Measurements from ENCODE around the gene RPS8. TPM values are rescaled to one million over a fixed set of nuclear protein-coding genes. Genes with fewer than 3 reads are reported as not detected.

RPS8 gene
- 4,158 and 4,170 TPM in 2 replicates for polyA plus RNA-seq (2013)

- Histone ChIP-seq H2AK5ac (ENCODE audit: low read length) (peak within 1 kb of the TSS; percentile 80), H2AFZ (ENCODE audit: insufficient read depth, low read length, poor library complexity) (peak within 1 kb of the TSS; percentile 92), H3K9me3 (ENCODE audit: insufficient read depth, low read depth, low read length) (peaks cover 1% of the 10 kb centered on the region), H3K14ac (ENCODE audit: low read length) (peak within 1 kb of the TSS; percentile 94), H3K4ac (ENCODE audit: low read depth, low read length) (peak within 1 kb of the TSS; percentile 93), H4K8ac (ENCODE audit: low read depth, low read length) (peak within 1 kb of the TSS; percentile 96), H3K4me1 (ENCODE audit: control insufficient read depth in 1 of 2, insufficient read depth in 2 of 2, low read length in 2 of 2) (peaks cover 7 to 12% of the 10 kb centered on the region in 2 experiments), H3K4me2 (ENCODE audit: low read length) (peak within 1 kb of the TSS; percentile 85), H3K79me1 (ENCODE audit: low read length) (peaks cover 16% of the 10 kb centered on the region), H3K79me2 (ENCODE audit: control insufficient read depth, insufficient read depth, low read length, poor library complexity) (peaks cover 19% of the 10 kb centered on the region), H4K91ac (ENCODE audit: low read depth, low read length) (peak within 1 kb of the TSS; percentile 92), H3K27ac (ENCODE audit: low read depth, low read length) (peak within 1 kb of the TSS; percentile 80), H2BK5ac (ENCODE audit: low read depth, low read length, poor library complexity) (peak within 1 kb of the TSS; percentile 88), H3K23ac (ENCODE audit: low read length) (no peak within 1 kb of the TSS), H3K18ac (ENCODE audit: low read length) (peak within 1 kb of the TSS; percentile 63), H2BK120ac (ENCODE audit: insufficient read depth, low read length, poor library complexity) (peak within 1 kb of the TSS; percentile 80), H3K4me3 (ENCODE audit: low read depth, low read length) (peak within 1 kb of the TSS; percentile 94), H3K27me3 (ENCODE audit: insufficient read depth, low read length) (no peaks in the 10 kb centered on the region), H3K36me3 (ENCODE audit: control insufficient read depth in 1 of 2, insufficient read depth in 2 of 2, low read length in 2 of 2) (peaks cover 32 to 37% of the 10 kb centered on the region in 2 experiments), H2BK12ac (ENCODE audit: low read length) (no peak within 1 kb of the TSS), H4K12ac (ENCODE audit: low read depth, low read length) (peak within 1 kb of the TSS; percentile 97), H3K9ac (ENCODE audit: low read length) (peak within 1 kb of the TSS; percentile 89)
- peak; percentile 95 to 97 for DNase-seq
- 100% methylated on average over 1 of the region's 65 CpGs for WGBS (ENCODE audit: extremely low coverage, insufficient coverage, insufficient read length)
Observed at GRCh38 chr1:44775078-44775929, at the start of gene RPS8. Gene RPS8 (plus strand): TSS chr1:44775540. CDS start chr1:44775597, 57 bp downstream.

GRCh38 chr1:44730741-44731512 lies 44.4 kb upstream of the RPS8 start, which contains the start of gene RNU5D-1:
Gene RNU5D-1 (minus strand): TSS chr1:44731170.
- Histone ChIP-seq H3K23ac (ENCODE audit: low read length) (no peak within 1 kb of the TSS), H2AK5ac (ENCODE audit: low read length) (no peak within 1 kb of the TSS), H4K12ac (ENCODE audit: low read depth, low read length) (no peak within 1 kb of the TSS), H3K9me3 (ENCODE audit: insufficient read depth, low read depth, low read length) (peaks cover 2% of the 10 kb centered on the region), H3K18ac (ENCODE audit: low read length) (no peak within 1 kb of the TSS), H3K27me3 (ENCODE audit: insufficient read depth, low read length) (no peaks in the 10 kb centered on the region), H3K36me3 (ENCODE audit: control insufficient read depth in 1 of 2, insufficient read depth in 2 of 2, low read length in 2 of 2) (no peaks in the 10 kb centered on the region), H4K91ac (ENCODE audit: low read depth, low read length) (peak within 1 kb of the TSS; percentile 40), H3K4me2 (ENCODE audit: low read length) (peak within 1 kb of the TSS; percentile 51), H2BK12ac (ENCODE audit: low read length) (peak within 1 kb of the TSS; percentile 81), H3K9ac (ENCODE audit: low read length) (no peak within 1 kb of the TSS), H3K4ac (ENCODE audit: low read depth, low read length) (no peak within 1 kb of the TSS), H3K4me1 (ENCODE audit: control insufficient read depth in 1 of 2, insufficient read depth in 2 of 2, low read length in 2 of 2) (peaks cover 6 to 8% of the 10 kb centered on the region in 2 experiments), H2BK120ac (ENCODE audit: insufficient read depth, low read length, poor library complexity) (no peak within 1 kb of the TSS), H3K4me3 (ENCODE audit: low read depth, low read length) (no peak within 1 kb of the TSS), H2BK5ac (ENCODE audit: low read depth, low read length, poor library complexity) (peak within 1 kb of the TSS; percentile 67), H3K14ac (ENCODE audit: low read length) (no peak within 1 kb of the TSS), H3K27ac (ENCODE audit: low read depth, low read length) (peak within 1 kb of the TSS; percentile 93), H2AFZ (ENCODE audit: insufficient read depth, low read length, poor library complexity) (peak within 1 kb of the TSS; percentile 66), H3K79me1 (ENCODE audit: low read length) (peaks cover 3% of the 10 kb centered on the region), H3K79me2 (ENCODE audit: control insufficient read depth, insufficient read depth, low read length, poor library complexity) (no peaks in the 10 kb centered on the region), H4K8ac (ENCODE audit: low read depth, low read length) (peak within 1 kb of the TSS; percentile 80)
- WGBS (ENCODE audit: extremely low coverage, insufficient coverage, insufficient read length): 100% methylated on average over 1 of the region's 19 CpGs
- peak; percentile 97 to 100 for DNase-seq

- DNase-seq: no peak
- H3K79me2 ChIP-seq (ENCODE audit: control insufficient read depth, insufficient read depth, low read length, poor library complexity): no peaks in the 10 kb centered on the region
- no peak overlapping the region for H3K27ac ChIP-seq (ENCODE audit: low read depth, low read length)
- H4K12ac ChIP-seq (ENCODE audit: low read depth, low read length): no peak overlapping the region
- H3K9me3 ChIP-seq (ENCODE audit: insufficient read depth, low read depth, low read length): peaks cover 5% of the 10 kb centered on the region
- no CpG with 5 or more reads among the region's 1 CpG for WGBS (ENCODE audit: extremely low coverage, insufficient coverage, insufficient read length)
- no peak overlapping the region for H2BK120ac ChIP-seq (ENCODE audit: insufficient read depth, low read length, poor library complexity)
- no peaks in the 10 kb centered on the region for H3K36me3 ChIP-seq (ENCODE audit: control insufficient read depth in 1 of 2, insufficient read depth in 2 of 2, low read length in 2 of 2)
- no peak overlapping the region for H2BK12ac ChIP-seq (ENCODE audit: low read length)
- no peak overlapping the region for H4K91ac ChIP-seq (ENCODE audit: low read depth, low read length)
- H2BK5ac ChIP-seq (ENCODE audit: low read depth, low read length, poor library complexity): no peak overlapping the region
- no peak overlapping the region for H4K8ac ChIP-seq (ENCODE audit: low read depth, low read length)
- H3K9ac ChIP-seq (ENCODE audit: low read length): no peak overlapping the region
- no peak overlapping the region for H3K4ac ChIP-seq (ENCODE audit: low read depth, low read length)
- H3K14ac ChIP-seq (ENCODE audit: low read length): no peak overlapping the region
- H3K23ac ChIP-seq (ENCODE audit: low read length): no peak overlapping the region
- H3K18ac ChIP-seq (ENCODE audit: low read length): no peak overlapping the region
- no peak overlapping the region for H3K4me2 ChIP-seq (ENCODE audit: low read length)
- H3K27me3 ChIP-seq (ENCODE audit: insufficient read depth, low read length): no peaks in the 10 kb centered on the region
- H3K4me1 ChIP-seq (ENCODE audit: control insufficient read depth in 1 of 2, insufficient read depth in 2 of 2, low read length in 2 of 2): peaks cover 2% of the 10 kb centered on the region in 2 experiments
- H3K79me1 ChIP-seq (ENCODE audit: low read length): peaks cover 3% of the 10 kb centered on the region
- H2AK5ac ChIP-seq (ENCODE audit: low read length): no peak overlapping the region
- no peak overlapping the region for H3K4me3 ChIP-seq (ENCODE audit: low read depth, low read length)
- no peak overlapping the region for H2AFZ ChIP-seq (ENCODE audit: insufficient read depth, low read length, poor library complexity)
Observed at GRCh38 chr1:44733365-44733764, 42.0 kb upstream of the RPS8 start.

- peaks cover 2% of the 10 kb centered on the region in 2 experiments for H3K4me1 ChIP-seq (ENCODE audit: control insufficient read depth in 1 of 2, insufficient read depth in 2 of 2, low read length in 2 of 2)
- H3K18ac ChIP-seq (ENCODE audit: low read length): no peak overlapping the region
- no peak overlapping the region for H3K4me2 ChIP-seq (ENCODE audit: low read length)
- no CpG with 5 or more reads among the region's 1 CpG for WGBS (ENCODE audit: extremely low coverage, insufficient coverage, insufficient read length)
- H3K9me3 ChIP-seq (ENCODE audit: insufficient read depth, low read depth, low read length): peaks cover 5% of the 10 kb centered on the region
- H2BK120ac ChIP-seq (ENCODE audit: insufficient read depth, low read length, poor library complexity): no peak overlapping the region
- no peak overlapping the region for H3K9ac ChIP-seq (ENCODE audit: low read length)
- peaks cover 3% of the 10 kb centered on the region for H3K79me1 ChIP-seq (ENCODE audit: low read length)
- no peak overlapping the region for H4K8ac ChIP-seq (ENCODE audit: low read depth, low read length)
- no peak overlapping the region for H2BK12ac ChIP-seq (ENCODE audit: low read length)
- no peaks in the 10 kb centered on the region for H3K36me3 ChIP-seq (ENCODE audit: control insufficient read depth in 1 of 2, insufficient read depth in 2 of 2, low read length in 2 of 2)
- H2BK5ac ChIP-seq (ENCODE audit: low read depth, low read length, poor library complexity): no peak overlapping the region
- H3K4ac ChIP-seq (ENCODE audit: low read depth, low read length): no peak overlapping the region
- no peak overlapping the region for H4K12ac ChIP-seq (ENCODE audit: low read depth, low read length)
- no peaks in the 10 kb centered on the region for H3K79me2 ChIP-seq (ENCODE audit: control insufficient read depth, insufficient read depth, low read length, poor library complexity)
- H2AK5ac ChIP-seq (ENCODE audit: low read length): no peak overlapping the region
- no peak overlapping the region for H2AFZ ChIP-seq (ENCODE audit: insufficient read depth, low read length, poor library complexity)
- no peak overlapping the region for H3K14ac ChIP-seq (ENCODE audit: low read length)
- no peak overlapping the region for H3K4me3 ChIP-seq (ENCODE audit: low read depth, low read length)
- no peak overlapping the region for H3K27ac ChIP-seq (ENCODE audit: low read depth, low read length)
- no peak for DNase-seq
- no peak overlapping the region for H3K23ac ChIP-seq (ENCODE audit: low read length)
- H4K91ac ChIP-seq (ENCODE audit: low read depth, low read length): no peak overlapping the region
- no peaks in the 10 kb centered on the region for H3K27me3 ChIP-seq (ENCODE audit: insufficient read depth, low read length)
Observed at GRCh38 chr1:44733784-44734183, 41.6 kb upstream of the RPS8 start.
